Measurements from ENCODE around the gene C1orf116. TPM values are rescaled to one million over a fixed set of nuclear protein-coding genes. Genes with fewer than 3 reads are reported as not detected.
"Not testable (repeated sequence)": the region's sequence is repeated elsewhere in the genome, so short reads cannot be mapped to it uniquely, and the experiment has no call there.

The C1orf116 gene
- total and polyA plus RNA-seq, 5 experiments from 2014 or later, result 0.14 to 0.16 TPM; not detected in 3

- H3K4me3 Mint-ChIP-seq, result peak overlapping the region in 5 of 10 donors; percentile 2 to 41 (median 32)
- H3K9me3 Mint-ChIP-seq, result no peaks in the 10 kb centered on the region
- peak overlapping the region in 2 of 10 donors; percentile 13 to 22 for H3K27ac Mint-ChIP-seq
- no peak for DNase-seq
- ATAC-seq, result no peak
- H3K27me3 Mint-ChIP-seq, result no peaks in the 10 kb centered on the region
- POLR2A ChIA-PET, result no interaction called here
- H3K36me3 Mint-ChIP-seq, result peaks cover 0 to 65% (median 15%) of the 10 kb centered on the region in 3 donors
- H3K4me1 Mint-ChIP-seq, result peaks cover 27 to 86% (median 69%) of the 10 kb centered on the region in 4 donors
Measured at GRCh38 chr1:207047505-207047904, 14.9 kb upstream of the C1orf116 start.

GRCh38 chr1:207045453-207045852, 12.9 kb upstream of the C1orf116 start:
- Mint-ChIP-seq H3K4me3 (peak overlapping the region in 5 of 10 donors; percentile 9 to 65 (median 32)), H3K9me3 (no peaks in the 10 kb centered on the region), H3K27me3 (no peaks in the 10 kb centered on the region), H3K4me1 (peaks cover 21 to 78% (median 60%) of the 10 kb centered on the region in 4 donors), H3K27ac (peak overlapping the region in 1 of 10 donors; percentile 20), H3K36me3 (peaks cover 0 to 69% (median 16%) of the 10 kb centered on the region in 3 donors)
- DNase-seq (no peak), ATAC-seq (no peak)
- POLR2A ChIA-PET, result interaction anchor here (0.6 to 0.7 kb wide), 3 partner anchors 15 to 284 kb away, joined by 3 to 4 read pairs (median 4); no protein-coding TSS in a partner anchor

- H3K27ac Mint-ChIP-seq, result not testable (repeated sequence)
Measured at GRCh38 chr1:207041397-207041796, 8.8 kb upstream of the C1orf116 start.

GRCh38 chr1:207040181-207040533, 7.6 kb upstream of the C1orf116 start:
- ATAC-seq (no peak), DNase-seq (no peak)
- H3K4me1 Mint-ChIP-seq, result peaks cover 10 to 33% (median 23%) of the 10 kb centered on the region in 4 donors
- H3K4me3 Mint-ChIP-seq, result no peak overlapping the region
- POLR2A ChIA-PET, result no interaction called here
- H3K36me3 Mint-ChIP-seq, result peaks cover 0 to 24% (median 3%) of the 10 kb centered on the region in 3 donors
- H3K27me3 Mint-ChIP-seq, result peaks cover 2 to 5% (median 3%) of the 10 kb centered on the region in 5 donors
- no peaks in the 10 kb centered on the region for H3K9me3 Mint-ChIP-seq
- H3K27ac Mint-ChIP-seq, result no peak overlapping the region

More at GRCh38 chr1:207041397-207041796, 8.8 kb upstream of the C1orf116 start:
- DNase-seq, H3K4me3 Mint-ChIP-seq, H3K27me3 Mint-ChIP-seq, H3K9me3 Mint-ChIP-seq, POLR2A ChIA-PET, ATAC-seq: not testable (repeated sequence)
- H3K36me3 Mint-ChIP-seq, result peaks cover 0 to 37% (median 9%) of the 10 kb centered on the region in 3 donors
- H3K4me1 Mint-ChIP-seq, result peaks cover 15 to 44% (median 33%) of the 10 kb centered on the region in 4 donors

GRCh38 chr1:207039380-207040180, 7.0 kb upstream of the C1orf116 start:
- Mint-ChIP-seq H3K9me3 (no peaks in the 10 kb centered on the region), H3K36me3 (peaks cover 0 to 20% (median 3%) of the 10 kb centered on the region in 3 donors), H3K4me3 (no peak overlapping the region), H3K4me1 (peaks cover 7 to 29% (median 18%) of the 10 kb centered on the region in 4 donors), H3K27me3 (peaks cover 2 to 10% (median 6%) of the 10 kb centered on the region in 5 donors), H3K27ac (no peak overlapping the region)
- no peak for DNase-seq
- no peak for ATAC-seq
- POLR2A ChIA-PET, result no interaction called here

- no peak for ATAC-seq
- Mint-ChIP-seq H3K9me3 (no peaks in the 10 kb centered on the region), H3K4me3 (no peak overlapping the region), H3K4me1 (peaks cover 0 to 2% (median 1%) of the 10 kb centered on the region in 4 donors), H3K27ac (no peak overlapping the region), H3K27me3 (peaks cover 9 to 19% (median 12%) of the 10 kb centered on the region in 5 donors), H3K36me3 (peaks cover 0 to 2% (median 0%) of the 10 kb centered on the region in 3 donors)
- POLR2A ChIA-PET, result no interaction called here
- DNase-seq, result no peak
Measured at GRCh38 chr1:207036865-207037264, 4.3 kb upstream of the C1orf116 start.

DNA sequence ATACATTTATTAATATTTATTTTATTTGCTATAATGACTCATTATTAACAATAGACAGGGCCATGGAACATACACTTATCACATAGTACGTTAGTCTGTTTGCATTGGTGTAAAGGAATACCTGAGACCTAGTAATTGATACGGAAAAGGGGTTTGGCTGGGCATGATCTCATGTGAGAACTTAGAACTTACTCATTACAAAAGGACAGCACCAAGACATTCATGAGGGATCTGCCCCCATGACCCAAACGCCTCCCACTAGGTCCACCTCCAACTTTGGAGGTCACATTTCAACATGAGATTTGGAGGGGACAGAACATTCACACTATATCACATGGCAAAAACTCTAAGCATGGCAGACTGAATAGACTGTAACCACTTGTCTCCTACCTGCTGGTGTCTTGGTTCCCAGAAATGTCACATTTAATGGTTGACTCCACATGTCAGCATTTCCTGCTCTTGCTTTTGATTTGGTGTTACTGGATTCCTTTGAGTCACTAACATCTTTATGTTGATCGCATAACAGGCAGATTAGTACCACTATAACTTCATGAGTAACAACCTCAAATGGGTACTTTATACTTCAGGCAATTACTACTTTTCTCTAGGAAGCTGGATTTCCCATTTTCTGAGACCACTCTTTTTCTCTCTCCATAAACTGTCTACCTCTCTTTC, 3.5 kb upstream of the C1orf116 start:
- ATAC-seq, result no peak
- Mint-ChIP-seq H3K4me3 (no peak overlapping the region), H3K27me3 (peaks cover 16 to 27% (median 19%) of the 10 kb centered on the region in 5 donors), H3K9me3 (no peaks in the 10 kb centered on the region), H3K36me3 (no peaks in the 10 kb centered on the region), H3K27ac (no peak overlapping the region), H3K4me1 (no peaks in the 10 kb centered on the region)
- no peak for DNase-seq
- POLR2A ChIA-PET, result no interaction called here

DNA sequence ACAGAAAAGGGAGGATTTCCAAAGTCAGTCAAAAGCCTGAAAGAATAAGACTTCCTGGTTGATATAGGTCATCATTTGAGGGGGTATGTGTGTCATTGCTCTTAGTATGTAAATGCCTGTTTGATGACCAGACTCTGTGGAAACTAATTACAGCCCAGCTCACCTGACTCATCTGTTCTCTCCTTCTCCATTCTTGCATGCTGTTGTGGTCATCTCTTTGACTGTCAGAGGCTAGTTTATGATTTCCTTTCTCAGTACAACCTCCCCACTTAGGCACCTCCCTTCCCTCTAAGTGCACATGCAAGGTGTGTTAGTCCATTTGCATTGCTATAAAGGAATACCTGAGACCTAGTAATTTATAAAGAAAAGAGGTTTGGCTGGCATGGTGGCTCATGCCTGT, 2.4 kb upstream of the C1orf116 start:
- no peak overlapping the region for H3K27ac Mint-ChIP-seq
- H3K9me3 Mint-ChIP-seq, result no peaks in the 10 kb centered on the region
- no peaks in the 10 kb centered on the region for H3K4me1 Mint-ChIP-seq
- H3K27me3 Mint-ChIP-seq, result peaks cover 21 to 37% (median 24%) of the 10 kb centered on the region in 5 donors
- no peak for DNase-seq
- POLR2A ChIA-PET, result no interaction called here
- ATAC-seq, result no peak
- no peak overlapping the region for H3K4me3 Mint-ChIP-seq
- no peaks in the 10 kb centered on the region for H3K36me3 Mint-ChIP-seq

GRCh38 chr1:207034208-207034607, 1.7 kb upstream of the C1orf116 start:
- Mint-ChIP-seq H3K36me3 (no peaks in the 10 kb centered on the region), H3K4me1 (no peaks in the 10 kb centered on the region), H3K27me3 (peaks cover 21 to 40% (median 25%) of the 10 kb centered on the region in 5 donors), H3K9me3 (no peaks in the 10 kb centered on the region), H3K4me3 (no peak overlapping the region), H3K27ac (no peak overlapping the region)
- ATAC-seq (no peak), DNase-seq (no peak)
- POLR2A ChIA-PET, result interaction anchor here (0.6 kb wide), 1 partner anchor 30 kb away, joined by 3 read pairs; no protein-coding TSS in a partner anchor

DNA sequence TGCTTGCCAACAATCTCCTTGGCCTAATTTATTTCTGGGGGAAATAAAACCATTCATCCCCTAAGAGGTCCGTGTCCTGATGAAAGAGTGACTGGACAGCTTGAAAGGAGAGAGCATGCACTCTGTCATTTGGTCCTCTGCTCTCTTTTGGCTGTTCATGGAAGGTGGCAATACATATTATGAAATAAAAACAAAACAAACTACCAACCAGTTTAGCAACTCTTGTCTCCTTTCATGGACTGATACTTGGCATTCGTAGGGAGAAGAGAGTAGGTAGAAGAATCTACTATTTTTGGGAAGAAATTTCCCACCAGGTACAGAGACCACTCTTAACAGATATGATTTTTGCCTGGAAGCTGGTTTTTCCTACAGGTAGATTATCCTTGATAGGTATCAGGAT, 746 bp upstream of the C1orf116 start:
- Mint-ChIP-seq H3K9me3 (no peaks in the 10 kb centered on the region), H3K27ac (no peak overlapping the region), H3K27me3 (peaks cover 21 to 47% (median 28%) of the 10 kb centered on the region in 5 donors), H3K4me1 (no peaks in the 10 kb centered on the region), H3K36me3 (no peaks in the 10 kb centered on the region), H3K4me3 (no peak overlapping the region)
- ATAC-seq (no peak), DNase-seq (no peak)
- POLR2A ChIA-PET, result no interaction called here

DNA sequence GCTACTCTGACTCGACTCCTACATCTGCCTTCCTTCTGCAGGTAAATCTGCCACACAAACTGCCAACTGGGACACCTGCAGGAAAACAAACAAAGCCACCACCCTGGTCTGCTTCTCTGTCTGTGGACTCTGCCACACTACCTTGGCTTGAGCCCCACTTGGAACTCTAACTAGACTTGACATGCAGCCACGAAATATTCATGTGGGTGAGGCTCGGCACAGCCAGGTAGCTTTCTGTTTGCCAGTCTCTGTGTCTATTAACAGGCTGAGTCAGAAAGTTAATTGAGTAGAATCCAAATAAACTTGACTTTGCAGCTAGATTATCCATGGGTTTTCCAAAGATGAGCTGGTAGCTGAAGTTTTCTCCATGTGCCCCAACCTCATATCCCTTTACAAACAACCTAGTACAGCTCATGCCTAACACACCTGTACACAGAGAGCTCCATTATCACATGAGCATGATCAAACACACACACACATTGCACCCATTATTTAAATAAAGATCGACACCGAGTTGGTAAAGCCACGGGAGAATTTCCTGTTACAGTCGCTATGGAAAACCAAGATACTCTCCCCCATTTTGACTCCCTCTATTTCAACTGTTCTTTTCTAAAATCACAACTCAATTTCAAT, 808 bp downstream of the C1orf116 start:
- Mint-ChIP-seq H3K27ac (no peak overlapping the region), H3K27me3 (peaks cover 27 to 57% (median 34%) of the 10 kb centered on the region in 5 donors), H3K4me3 (no peak overlapping the region), H3K36me3 (no peaks in the 10 kb centered on the region), H3K9me3 (no peaks in the 10 kb centered on the region), H3K4me1 (no peaks in the 10 kb centered on the region)
- POLR2A ChIA-PET, result no interaction called here
- DNase-seq (no peak), ATAC-seq (no peak)

- Mint-ChIP-seq H3K27ac (no peak overlapping the region), H3K4me3 (no peak overlapping the region), H3K4me1 (no peaks in the 10 kb centered on the region), H3K36me3 (no peaks in the 10 kb centered on the region), H3K9me3 (no peaks in the 10 kb centered on the region), H3K27me3 (peaks cover 27 to 63% (median 34%) of the 10 kb centered on the region in 5 donors)
- POLR2A ChIA-PET, result no interaction called here
- no peak for ATAC-seq
- DNase-seq, result no peak
Measured at GRCh38 chr1:207031016-207031415, 1.5 kb downstream of the C1orf116 start.
